Body of pancreas (tissue), 4 donors: ENCODE results near the gene TSSC4. TPM values are rescaled to one million over a fixed set of nuclear protein-coding genes. Genes with fewer than 3 reads are reported as not detected.

Experiments
- ATAC-seq: fragments of 150-250 bp; one replicate; pipeline ENCODE4 v1.9.1; 2016
- DNase-seq, 4 donors: peaks; one replicate each; pipeline ENCODE4 v3.0.0-alpha.2; 2019
- H3K27ac ChIP-seq, 4 donors: fragments of 200-600 bp; sonication (generic); 1 replicate in 3 of 4; 2 replicates in 1 of 4; pipeline versions ENCODE4 v1.5.1 to v1.6.1; 2016 to 2019; ENCODE audit warnings: mild to moderate bottlenecking in 1 of 4, mixed read lengths in 1 of 4, moderate library complexity in 1 of 4
- H3K27me3 ChIP-seq, 2 donors: fragments of 200-600 bp; sonication (generic); one replicate each; pipeline ENCODE4 v1.6.0; 2016; ENCODE audit warnings: mild to moderate bottlenecking in 1 of 2
- H3K36me3 ChIP-seq, 2 donors: fragments of 200-600 bp; sonication (generic); replicated peaks in 1 of 2; 2 replicates each; pipeline ENCODE4 v1.5.1; 2016; ENCODE audit warnings: low read depth in 2 of 2; ENCODE audit not compliant: insufficient read depth in 1 of 2
- H3K4me1 ChIP-seq: fragments of 200-600 bp; sonication (generic); one replicate; pipeline ENCODE4 v1.6.0; 2016
- H3K4me3 ChIP-seq, 2 donors: fragments of 200-600 bp; sonication (generic); 1 replicate in 1 of 2; 2 replicates in 1 of 2; pipeline ENCODE4 v1.5.1; 2016 to 2019
- H3K9me3 ChIP-seq, 3 donors: fragments of 200-600 bp; sonication (generic); 1 replicate in 2 of 3; 2 replicates in 1 of 3; pipeline ENCODE4 v1.5.1; 2016
- CTCF ChIP-seq, 7 experiments: fragments of 450-650 bp in 4 of 7; fragments of 200-600 bp in 3 of 7; sonication (generic) in 3 of 7; IDR thresholded peaks; one replicate each; pipeline ENCODE4 v1.5.1; 2016 to 2019; ENCODE audit warnings: antibody characterized with exemption in 7 of 7
- POLR2A ChIP-seq, 3 donors: fragments of 450-650 bp; IDR thresholded peaks; one replicate each; pipeline ENCODE4 v1.6.1; 2016; ENCODE audit warnings: antibody characterized with exemption in 3 of 3, mild to moderate bottlenecking in 2 of 3
- WGBS, 2 donors: methylation state at CpG; one replicate each; pipeline ENCODE4 v1.1.5; 2017; 5-methylcytosine and 5-hydroxymethylcytosine counted together
- intact Hi-C: fragments of 100-400 bp; cut with DNase I; formaldehyde crosslinking; loops from one replicate; pipeline ENCODE4 v1.15.1; 2023
- total RNA-seq, 2 donors: library from RNA; depleted of rRNA; stranded (reverse); fragments of >200 nt; gene quantifications; one replicate each; pipeline ENCODE4 v1.1.0, GENCODE V29; 2016

Gene TSSC4
- total RNA-seq, 2 donors from 2014 or later = 21.5 to 25.7 TPM

DNA sequence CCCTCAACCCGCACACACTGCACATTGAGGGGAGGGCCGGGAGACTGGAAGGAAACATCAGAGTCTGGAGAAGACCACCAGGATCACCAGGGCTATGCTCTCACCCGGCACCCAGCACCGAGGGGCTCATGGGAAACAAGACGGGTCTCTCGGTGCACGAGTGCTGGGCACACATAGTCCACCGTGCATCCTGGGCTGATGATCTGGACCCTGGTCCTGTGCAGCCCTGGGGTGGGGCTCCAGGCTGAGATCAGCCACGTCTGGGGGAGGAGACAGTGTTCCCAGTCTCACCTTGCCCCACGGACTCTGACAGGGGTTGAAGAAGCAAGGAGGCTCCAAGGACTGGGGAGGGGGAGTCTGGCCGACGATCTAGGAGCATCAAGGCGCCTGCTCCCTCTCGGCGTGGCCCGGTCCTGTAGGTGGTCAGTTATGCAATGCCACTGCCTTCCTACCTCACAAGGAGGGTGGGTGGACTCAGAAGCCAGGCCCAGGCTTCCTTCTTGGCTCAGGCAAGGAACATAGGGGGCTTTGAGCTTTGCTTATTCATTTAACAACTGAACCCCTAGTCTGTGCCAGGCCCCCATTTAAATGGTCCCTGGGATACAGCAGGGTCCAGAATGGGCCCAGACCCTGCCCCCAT lies 34.9 kb upstream of the TSSC4 start:
- TF ChIP-seq CTCF (IDR thresholded peaks at IDR 0.05) (no peak), POLR2A (IDR thresholded peaks at IDR 0.05) (no peak)
- H3K4me3 ChIP-seq = no peak overlapping the region
- WGBS, 2 donors = 82 to 84% methylated on average over 9 to 16 of the region's 16 CpGs

DNA sequence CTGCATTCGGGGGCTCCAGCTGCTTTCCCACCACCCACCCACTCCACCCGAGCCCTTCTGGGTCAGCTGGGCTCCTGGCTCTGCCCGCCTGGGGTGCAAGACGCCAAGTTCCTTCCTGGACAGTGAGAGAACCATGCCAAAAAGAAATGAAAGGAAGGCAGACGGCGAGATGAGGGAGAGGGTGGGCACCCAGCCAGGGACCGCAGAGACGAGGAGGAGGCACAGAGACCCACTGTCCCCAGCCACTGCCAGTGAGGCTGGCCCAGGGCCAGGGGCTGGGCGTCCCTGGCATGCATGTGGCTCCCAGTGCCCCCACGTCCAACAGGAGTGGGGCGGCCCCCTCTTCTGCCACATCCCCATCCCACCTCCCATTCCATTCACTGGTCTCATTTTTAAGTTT lies 34.3 kb upstream of the TSSC4 start:
- DNase-seq (no peak), ATAC-seq (peak; percentile 3)
- intact Hi-C loops = no loop called here
- Histone ChIP-seq H3K4me3 (no peak overlapping the region), H3K27ac (no peak overlapping the region), H3K9me3 (no peaks in the 10 kb centered on the region), H3K27me3 (no peaks in the 10 kb centered on the region), H3K4me1 (peaks cover 6% of the 10 kb centered on the region), H3K36me3 (no peaks in the 10 kb centered on the region)
- 44 to 61% methylated on average over 11 of the region's 11 CpGs for WGBS, 2 donors
- TF ChIP-seq CTCF (IDR thresholded peaks at IDR 0.05) (no peak), POLR2A (IDR thresholded peaks at IDR 0.05) (no peak)

More for the DNA sequence above, 34.9 kb upstream of the TSSC4 start:
- Histone ChIP-seq H3K4me1 (peaks cover 6% of the 10 kb centered on the region), H3K9me3 (no peaks in the 10 kb centered on the region), H3K27ac (no peak overlapping the region), H3K36me3 (no peaks in the 10 kb centered on the region), H3K27me3 (no peaks in the 10 kb centered on the region)
- ATAC-seq = no peak
- intact Hi-C loops = no loop called here
- no peak for DNase-seq

DNA sequence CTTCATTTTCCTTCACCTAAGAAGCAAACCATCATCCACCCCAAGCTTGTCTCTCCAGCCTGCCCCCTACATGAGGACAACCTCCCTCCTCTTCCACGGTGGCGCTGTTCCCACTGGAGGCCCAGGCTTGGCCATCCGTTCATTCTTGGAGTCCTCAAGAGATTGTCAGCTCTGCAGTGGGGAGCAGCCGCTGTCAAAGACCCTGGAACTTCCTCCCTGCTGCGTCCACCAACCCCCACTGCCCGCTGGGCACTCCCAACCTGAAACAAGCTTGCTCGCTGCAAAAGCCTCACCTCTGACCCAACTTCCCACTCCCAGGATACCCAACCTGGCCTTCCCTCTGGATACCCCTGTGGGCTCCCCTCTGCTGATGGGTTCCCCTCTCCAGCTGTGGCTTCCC lies 33.8 kb upstream of the TSSC4 start:
- intact Hi-C loops = no loop called here
- Histone ChIP-seq H3K9me3 (no peaks in the 10 kb centered on the region), H3K36me3 (no peaks in the 10 kb centered on the region), H3K27me3 (no peaks in the 10 kb centered on the region), H3K4me1 (peaks cover 6% of the 10 kb centered on the region), H3K27ac (no peak overlapping the region), H3K4me3 (no peak overlapping the region)
- no peak for TF ChIP-seq POLR2A (IDR thresholded peaks at IDR 0.05)
- TF ChIP-seq CTCF (IDR thresholded peaks at IDR 0.05) = no peak
- ATAC-seq (no peak), DNase-seq (no peak)
- WGBS, 2 donors = 82 to 91% methylated on average over 7 of the region's 7 CpGs

DNA sequence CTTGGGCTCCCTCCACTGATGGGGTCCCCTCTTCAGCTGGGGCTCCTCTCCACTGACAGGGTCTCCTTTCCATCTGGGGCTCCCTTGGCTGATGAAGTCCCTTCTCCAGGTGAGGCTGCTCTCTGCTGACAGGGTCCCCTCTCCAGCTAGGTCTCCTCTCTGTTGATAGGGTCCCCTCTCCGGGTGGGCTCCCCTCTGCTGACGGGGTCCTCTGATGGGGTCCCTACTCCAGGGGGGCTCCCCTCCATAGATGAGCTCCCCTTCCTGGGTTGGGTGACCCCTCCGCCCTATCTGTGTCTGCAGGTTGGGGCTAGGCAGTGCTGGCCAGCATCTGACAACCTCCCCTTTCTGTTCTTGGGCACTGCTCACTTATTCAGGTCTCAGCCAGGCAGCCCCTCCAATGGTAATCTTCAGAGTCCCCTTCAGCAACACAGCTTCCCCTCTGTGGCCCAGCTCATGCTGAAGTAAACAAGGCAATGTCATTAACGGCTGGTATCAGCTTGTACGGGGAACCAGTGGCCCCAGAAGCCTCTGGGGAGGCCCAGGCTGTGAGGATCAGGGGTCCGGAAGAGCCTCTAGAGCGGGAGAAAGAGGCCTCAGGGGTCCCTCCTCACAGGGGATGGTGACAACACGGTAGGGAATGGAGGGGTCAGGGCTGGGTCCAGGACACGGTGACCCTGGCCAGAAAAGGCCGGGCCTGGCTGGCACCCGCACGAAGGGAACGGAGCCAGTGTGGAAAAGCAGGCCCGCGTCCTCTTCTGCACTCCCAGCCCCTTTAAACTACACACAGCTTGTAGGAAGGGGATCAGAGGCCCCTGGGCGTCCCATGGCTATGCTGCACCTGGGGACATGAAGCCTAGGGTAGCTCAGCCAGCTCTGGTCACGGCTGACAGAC lies 33.0 kb upstream of the TSSC4 start:
- Histone ChIP-seq H3K27ac (no peak overlapping the region), H3K4me1 (peaks cover 6% of the 10 kb centered on the region), H3K27me3 (no peaks in the 10 kb centered on the region), H3K36me3 (no peaks in the 10 kb centered on the region), H3K9me3 (no peaks in the 10 kb centered on the region), H3K4me3 (no peak overlapping the region)
- 79 to 85% methylated on average over 13 of the region's 17 CpGs for WGBS, 2 donors
- intact Hi-C loops = no loop called here
- DNase-seq = no peak
- ATAC-seq = no peak
- no peak for TF ChIP-seq CTCF (IDR thresholded peaks at IDR 0.05)
- TF ChIP-seq POLR2A (IDR thresholded peaks at IDR 0.05) = no peak
